ENCODE measurements around the gene RNF208. TPM values are rescaled to one million over a fixed set of nuclear protein-coding genes. Genes with fewer than 3 reads are reported as not detected.
A peak's percentile ranks its signal among the peaks of the same experiment; 100 is the strongest.

The RNF208 gene
- total and polyA plus RNA-seq, 9 of the 15 experiments (the other 6 are each of a cell fraction or from before 2014, with no cell fraction given), result 0.15 to 6.9 (median 0.50) TPM; not detected in 2

DNA sequence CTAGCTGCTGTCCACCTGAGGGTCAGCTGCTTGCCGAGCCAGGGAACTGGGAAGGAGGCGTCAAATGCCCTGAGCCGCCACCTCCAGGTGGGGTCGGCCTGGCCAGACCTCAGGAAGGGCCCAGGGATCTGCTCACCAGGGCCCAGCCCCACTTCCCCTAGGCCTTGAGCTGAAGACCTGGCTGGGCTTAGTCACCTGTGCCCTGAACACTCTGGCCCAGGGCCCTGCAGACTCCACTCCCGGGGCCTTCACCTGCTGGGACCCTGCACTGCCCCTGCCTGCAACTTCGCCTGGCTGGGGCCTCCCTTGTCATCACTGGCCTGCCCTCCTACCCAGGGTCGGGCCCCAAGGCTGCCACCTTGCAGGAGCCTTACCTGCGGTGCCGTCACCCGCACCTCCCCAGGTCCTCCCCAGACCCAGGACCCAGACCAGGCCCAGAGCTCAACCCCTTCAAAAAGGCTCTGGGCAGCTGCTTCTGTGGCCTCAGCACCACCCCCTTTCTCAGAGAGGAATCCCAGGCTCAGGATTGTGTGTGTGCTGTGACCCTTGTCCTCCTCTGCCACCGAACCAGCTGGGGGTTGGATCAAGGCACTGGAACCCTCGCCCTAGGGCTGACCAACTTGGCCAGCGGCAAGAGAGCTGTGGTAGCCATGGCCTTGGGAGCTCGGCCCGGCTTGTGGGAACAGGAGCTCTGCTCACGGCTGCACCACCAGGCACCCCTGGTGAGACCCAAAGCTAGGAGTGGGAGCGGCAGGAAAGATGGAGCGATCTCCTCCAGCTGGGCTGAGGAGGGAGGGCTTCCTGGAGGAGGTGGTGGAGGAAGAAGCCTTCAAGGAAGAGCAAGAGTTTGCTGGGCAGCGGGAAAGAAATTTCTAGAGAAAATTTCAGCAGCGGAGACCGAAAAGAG, 31.9 kb upstream of the RNF208 start:
- H3K4me1 ChIP-seq (replicated peaks in 1 of 2; ENCODE audit: control insufficient read depth in 2 of 2, insufficient read depth in 2 of 2, low read length in 2 of 2), result peaks cover 13 to 68% of the 10 kb centered on the region in 2 experiments
- DNase-seq (ENCODE audit: extremely low read depth in 1 of 4, low spot score in 3 of 4), result peak in 2 of 4 experiments; percentile 30 to 44
- 33% methylated on average over 18 of the region's 21 CpGs for WGBS (ENCODE audit: insufficient coverage, low coverage, missing lambda C conversion rate)
- H3K9me1 ChIP-seq (ENCODE audit: control insufficient read depth, insufficient read depth, low read length), result no peaks in the 10 kb centered on the region
- BruUV-seq (replicated peaks), result no TSS peak
- CTCF ChIA-PET (ENCODE audit: low intra/inter-chr PET ratio), result no interaction called here
- H3K9me3 ChIP-seq (replicated peaks; ENCODE audit: control insufficient read depth, insufficient read depth, low read depth, low read length), result no peaks in the 10 kb centered on the region
- peak; percentile 30 for ATAC-seq
- peaks cover 25% of the 10 kb centered on the region for H3K36me3 ChIP-seq (ENCODE audit: control insufficient read depth, insufficient read depth, low read length)
- H4K20me1 ChIP-seq (replicated peaks; ENCODE audit: control insufficient read depth, insufficient read depth, low read length), result no peaks in the 10 kb centered on the region; the same call in 1 of the 2 replicates
- peak overlapping the region; percentile 97 for H3K4me2 ChIP-seq (ENCODE audit: insufficient read depth, low read length)
- in situ Hi-C loops (cut with MboI), result no loop called here
- peaks cover 35% of the 10 kb centered on the region for H3K79me2 ChIP-seq (ENCODE audit: control insufficient read depth, insufficient read depth, low read length)
- H3K4me3 ChIP-seq, result peak overlapping the region; percentile 100
- peak overlapping the region; percentile 90 to 95 for H3K9ac ChIP-seq (ENCODE audit: insufficient read depth in 1 of 2, low read depth in 2 of 2, low read length in 2 of 2)
- H2AFZ ChIP-seq (ENCODE audit: low read depth, low read length), result peak overlapping the region; percentile 91
- intact Hi-C loops (cut with micrococcal nuclease), result loop anchor here (2.0 kb wide), 2 partner anchors 13 to 23 kb away; partner anchors contain the start of genes TOR4A and TUBB4B
- no peaks in the 10 kb centered on the region for H3K27me3 ChIP-seq (ENCODE audit: control insufficient read depth in 2 of 2, insufficient read depth in 2 of 2, low read length in 2 of 2)
- peak; percentile 29 for FAIRE-seq
- peak overlapping the region; percentile 84 for H3K27ac ChIP-seq (ENCODE audit: extremely low read depth, low read depth, low read length)
- POLR2A ChIA-PET, result interaction anchor here (0.6 to 8.3 kb wide), 11 partner anchors 11 to 394 kb away, joined by 3 to 221 read pairs (median 3); partner anchors contain the start of gene TUBB4B
- TF ChIP-seq MYC (IDR thresholded peaks at IDR 0.05; ENCODE audit: low read depth, low read length) (no peak), MYC (CRISPR knock-in tag; IDR thresholded peaks at IDR 0.05; ENCODE audit: borderline replicate concordance, low read depth) (no peak), SP1 (CRISPR knock-in tag; IDR thresholded peaks at IDR 0.05) (0 out of 2 replicates have a peak, but pooled peaks have one; percentile 51), POLR2AphosphoS2 (IDR thresholded peaks at IDR 0.05; ENCODE audit: low read length) (no peak), HNRNPL (IDR thresholded peaks at IDR 0.05; ENCODE audit: low read depth, low read length) (no peak), ZFP36 (IDR thresholded peaks at IDR 0.05; ENCODE audit: low read depth, low read length, partially characterized antibody) (peak; percentile 99), SMARCA5 (IDR thresholded peaks at IDR 0.05) (peak; percentile 79; the same call in 1 of the 2 replicates), GABPB1 (CRISPR knock-in tag; IDR thresholded peaks at IDR 0.05) (peak; percentile 19; the same call in 1 of the 2 replicates), RFX7 (CRISPR knock-in tag; IDR thresholded peaks at IDR 0.05) (no peak), ZKSCAN3 (CRISPR knock-in tag; IDR thresholded peaks at IDR 0.05) (no peak), HNRNPH1 (optimal IDR thresholded peaks at IDR 0.05; ENCODE audit: low read depth, low read length) (no peak), ZNF12 (CRISPR knock-in tag; IDR thresholded peaks at IDR 0.05) (no peak), MAFG (tag; conservative IDR thresholded peaks at IDR 0.05) (no peak), CBX1 (IDR thresholded peaks at IDR 0.05; ENCODE audit: low read depth) (no peak)
- TF ChIP-seq, protein P1, sequence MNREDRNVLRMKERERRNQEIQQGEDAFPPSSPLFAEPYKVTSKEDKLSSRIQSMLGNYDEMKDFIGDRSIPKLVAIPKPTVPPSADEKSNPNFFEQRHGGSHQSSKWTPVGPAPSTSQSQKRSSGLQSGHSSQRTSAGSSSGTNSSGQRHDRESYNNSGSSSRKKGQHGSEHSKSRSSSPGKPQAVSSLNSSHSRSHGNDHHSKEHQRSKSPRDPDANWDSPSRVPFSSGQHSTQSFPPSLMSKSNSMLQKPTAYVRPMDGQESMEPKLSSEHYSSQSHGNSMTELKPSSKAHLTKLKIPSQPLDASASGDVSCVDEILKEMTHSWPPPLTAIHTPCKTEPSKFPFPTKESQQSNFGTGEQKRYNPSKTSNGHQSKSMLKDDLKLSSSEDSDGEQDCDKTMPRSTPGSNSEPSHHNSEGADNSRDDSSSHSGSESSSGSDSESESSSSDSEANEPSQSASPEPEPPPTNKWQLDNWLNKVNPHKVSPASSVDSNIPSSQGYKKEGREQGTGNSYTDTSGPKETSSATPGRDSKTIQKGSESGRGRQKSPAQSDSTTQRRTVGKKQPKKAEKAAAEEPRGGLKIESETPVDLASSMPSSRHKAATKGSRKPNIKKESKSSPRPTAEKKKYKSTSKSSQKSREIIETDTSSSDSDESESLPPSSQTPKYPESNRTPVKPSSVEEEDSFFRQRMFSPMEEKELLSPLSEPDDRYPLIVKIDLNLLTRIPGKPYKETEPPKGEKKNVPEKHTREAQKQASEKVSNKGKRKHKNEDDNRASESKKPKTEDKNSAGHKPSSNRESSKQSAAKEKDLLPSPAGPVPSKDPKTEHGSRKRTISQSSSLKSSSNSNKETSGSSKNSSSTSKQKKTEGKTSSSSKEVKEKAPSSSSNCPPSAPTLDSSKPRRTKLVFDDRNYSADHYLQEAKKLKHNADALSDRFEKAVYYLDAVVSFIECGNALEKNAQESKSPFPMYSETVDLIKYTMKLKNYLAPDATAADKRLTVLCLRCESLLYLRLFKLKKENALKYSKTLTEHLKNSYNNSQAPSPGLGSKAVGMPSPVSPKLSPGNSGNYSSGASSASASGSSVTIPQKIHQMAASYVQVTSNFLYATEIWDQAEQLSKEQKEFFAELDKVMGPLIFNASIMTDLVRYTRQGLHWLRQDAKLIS (CRISPR knock-in tag; IDR thresholded peaks at IDR 0.05), result no peak
- TF ChIP-seq, protein P2, sequence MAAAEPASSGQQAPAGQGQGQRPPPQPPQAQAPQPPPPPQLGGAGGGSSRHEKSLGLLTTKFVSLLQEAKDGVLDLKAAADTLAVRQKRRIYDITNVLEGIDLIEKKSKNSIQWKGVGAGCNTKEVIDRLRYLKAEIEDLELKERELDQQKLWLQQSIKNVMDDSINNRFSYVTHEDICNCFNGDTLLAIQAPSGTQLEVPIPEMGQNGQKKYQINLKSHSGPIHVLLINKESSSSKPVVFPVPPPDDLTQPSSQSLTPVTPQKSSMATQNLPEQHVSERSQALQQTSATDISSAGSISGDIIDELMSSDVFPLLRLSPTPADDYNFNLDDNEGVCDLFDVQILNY (CRISPR knock-in tag; IDR thresholded peaks at IDR 0.05), result no peak
- TF ChIP-seq, protein P3, sequence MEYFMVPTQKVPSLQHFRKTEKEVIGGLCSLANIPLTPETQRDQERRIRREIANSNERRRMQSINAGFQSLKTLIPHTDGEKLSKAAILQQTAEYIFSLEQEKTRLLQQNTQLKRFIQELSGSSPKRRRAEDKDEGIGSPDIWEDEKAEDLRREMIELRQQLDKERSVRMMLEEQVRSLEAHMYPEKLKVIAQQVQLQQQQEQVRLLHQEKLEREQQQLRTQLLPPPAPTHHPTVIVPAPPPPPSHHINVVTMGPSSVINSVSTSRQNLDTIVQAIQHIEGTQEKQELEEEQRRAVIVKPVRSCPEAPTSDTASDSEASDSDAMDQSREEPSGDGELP (CRISPR knock-in tag; IDR thresholded peaks at IDR 0.05; ENCODE audit: borderline replicate concordance), result peak; percentile 69; the same call in 1 of the 2 replicates

Data from K562 (cell line).